ENCODE results near the gene ZNF70.

- no peak for TF ChIP-seq CTCF (IDR thresholded peaks at IDR 0.05)
- TF ChIP-seq POLR2AphosphoS5 (IDR thresholded peaks at IDR 0.05): no peak
Observed at GRCh38 chr22:23772315-23772648, 21.4 kb upstream of the ZNF70 start.
